Measurements from ENCODE around the gene ANG. TPM values are rescaled to one million over a fixed set of nuclear protein-coding genes. Genes with fewer than 3 reads are reported as not detected.
"Not testable (repeated sequence)": the region's sequence is repeated elsewhere in the genome, so short reads cannot be mapped to it uniquely, and the experiment has no call there.

Gene ANG
- total and polyA plus RNA-seq, 2 of the 8 experiments (the other 6 are each of a cell fraction or from before 2014, with no cell fraction given), result 2.2 to 4.6 TPM

GRCh38 chr14:20642755-20643154 is 45.8 kb upstream of the ANG start:
- POLR2A ChIA-PET (ENCODE audit: partially characterized antibody); H3K4me1 ChIP-seq (replicated peaks in 1 of 4; ENCODE audit: control insufficient read depth in 3 of 4, insufficient read depth in 4 of 4, low read length in 3 of 4); H3K18ac ChIP-seq (ENCODE audit: extremely low read depth, low read length); H2AFZ ChIP-seq (ENCODE audit: low read length); DNase-seq (ENCODE audit: low read depth in 1 of 2, low spot score in 2 of 2); H3K23ac ChIP-seq (ENCODE audit: insufficient read length); H3K79me1 ChIP-seq (ENCODE audit: low read depth, low read length); H4K91ac ChIP-seq (replicated peaks; ENCODE audit: insufficient read length, low read length); H3K9ac ChIP-seq (replicated peaks in 1 of 4; ENCODE audit: extremely low read depth in 1 of 4, low read depth in 3 of 4, low read length in 3 of 4); H3K27ac ChIP-seq (ENCODE audit: low read depth, low read length); H4K20me1 ChIP-seq (replicated peaks in 1 of 2; ENCODE audit: control insufficient read depth in 1 of 2, insufficient read depth in 2 of 2, low read length in 2 of 2); H3K79me2 ChIP-seq (ENCODE audit: control insufficient read depth in 1 of 2, insufficient read depth in 2 of 2, low read length in 2 of 2); H4K8ac ChIP-seq (ENCODE audit: extremely low read depth, insufficient read depth, low read length); H2BK12ac ChIP-seq (ENCODE audit: low read depth, low read length); H2BK120ac ChIP-seq (replicated peaks; ENCODE audit: low read depth, low read length); H3K4ac ChIP-seq (replicated peaks; ENCODE audit: insufficient read length, low read depth, low read length); H3K56ac ChIP-seq (replicated peaks; ENCODE audit: insufficient read length, low read depth, low read length); H2BK5ac ChIP-seq (ENCODE audit: low read depth, low read length); H3K4me2 ChIP-seq (ENCODE audit: insufficient read depth in 1 of 2, low read depth in 2 of 2, low read length in 2 of 2); H3K36me3 ChIP-seq (ENCODE audit: control insufficient read depth in 2 of 4, insufficient read depth in 4 of 4, low read length in 3 of 4); H3K27me3 ChIP-seq (replicated peaks in 1 of 4; ENCODE audit: control insufficient read depth in 3 of 4, extremely low read depth in 1 of 4, insufficient read depth in 3 of 4, low read length in 3 of 4); H4K5ac ChIP-seq (ENCODE audit: insufficient read length, low read depth, low read length); H3K4me3 ChIP-seq (ENCODE audit: extremely low read depth in 1 of 4, insufficient read depth in 2 of 4, low read depth in 3 of 4, low read length in 4 of 4); H3K23me2 ChIP-seq (ENCODE audit: low read depth, low read length); H3K9me3 ChIP-seq (ENCODE audit: insufficient read depth in 2 of 2, low read depth in 1 of 2, low read length in 1 of 2); FAIRE-seq; H3K14ac ChIP-seq (ENCODE audit: insufficient read length); H2BK15ac ChIP-seq (ENCODE audit: low read length); H2AK5ac ChIP-seq (ENCODE audit: low read depth, low read length); H2BK20ac ChIP-seq (ENCODE audit: low read length): not testable (repeated sequence)
- 52% methylated on average over 3 of the region's 3 CpGs; no CpG with 5 or more reads in 1 of the 2 experiments for WGBS, 2 experiments (ENCODE audit: extremely low coverage in 1 of 2, insufficient coverage in 1 of 2, insufficient read length in 1 of 2, insufficient replicate concordance in 2 of 2, low coverage in 1 of 2, low lambda C conversion rate in 2 of 2, missing lambda C conversion rate in 1 of 2)
- CTCF ChIA-PET (ENCODE audit: partially characterized antibody), result interaction anchor here (1.6 to 2.3 kb wide), 2 partner anchors 11 to 49 kb away, joined by 3 to 5 read pairs; no protein-coding TSS in a partner anchor
